ENCODE data around the gene TMEM179.

- TF ChIP-seq EZH2 (IDR thresholded peaks at IDR 0.05; ENCODE audit: borderline replicate concordance, low read depth, low read length, severe bottlenecking) = no peak
- TF ChIP-seq, protein P1, sequence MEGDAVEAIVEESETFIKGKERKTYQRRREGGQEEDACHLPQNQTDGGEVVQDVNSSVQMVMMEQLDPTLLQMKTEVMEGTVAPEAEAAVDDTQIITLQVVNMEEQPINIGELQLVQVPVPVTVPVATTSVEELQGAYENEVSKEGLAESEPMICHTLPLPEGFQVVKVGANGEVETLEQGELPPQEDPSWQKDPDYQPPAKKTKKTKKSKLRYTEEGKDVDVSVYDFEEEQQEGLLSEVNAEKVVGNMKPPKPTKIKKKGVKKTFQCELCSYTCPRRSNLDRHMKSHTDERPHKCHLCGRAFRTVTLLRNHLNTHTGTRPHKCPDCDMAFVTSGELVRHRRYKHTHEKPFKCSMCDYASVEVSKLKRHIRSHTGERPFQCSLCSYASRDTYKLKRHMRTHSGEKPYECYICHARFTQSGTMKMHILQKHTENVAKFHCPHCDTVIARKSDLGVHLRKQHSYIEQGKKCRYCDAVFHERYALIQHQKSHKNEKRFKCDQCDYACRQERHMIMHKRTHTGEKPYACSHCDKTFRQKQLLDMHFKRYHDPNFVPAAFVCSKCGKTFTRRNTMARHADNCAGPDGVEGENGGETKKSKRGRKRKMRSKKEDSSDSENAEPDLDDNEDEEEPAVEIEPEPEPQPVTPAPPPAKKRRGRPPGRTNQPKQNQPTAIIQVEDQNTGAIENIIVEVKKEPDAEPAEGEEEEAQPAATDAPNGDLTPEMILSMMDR (IDR thresholded peaks at IDR 0.05; ENCODE audit: borderline replicate concordance, extremely low read depth, low read length, poor library complexity, severe bottlenecking) = no peak
Observed at GRCh38 chr14:104544362-104544961, 60.1 kb downstream of the TMEM179 start.

All from DND-41 (cell line).